Endometrial microvascular endothelial cells (primary cell): ENCODE measurements around the gene NAGLU. TPM values are rescaled to one million over a fixed set of nuclear protein-coding genes. Genes with fewer than 3 reads are reported as not detected.

Experiments
- in situ Hi-C: cut with HindIII; loops from 2 replicates; pipeline ENCODE4 v1.10.0; 2017; ENCODE audit warnings: low sequenced_read_pairs, low pct_unique_long_range_greater_than_20kb; ENCODE audit errors: inconsistent ontology term
- total RNA-seq: library from RNA; depleted of rRNA; stranded (reverse); fragments of >200 nt; gene quantifications from one replicate; pipeline ENCODE4 v1.2.3, GENCODE V29; 2015; ENCODE audit errors: inconsistent ontology term

The NAGLU gene
- total RNA-seq, 1 donor from 2014 or later = 33.7 TPM

DNA sequence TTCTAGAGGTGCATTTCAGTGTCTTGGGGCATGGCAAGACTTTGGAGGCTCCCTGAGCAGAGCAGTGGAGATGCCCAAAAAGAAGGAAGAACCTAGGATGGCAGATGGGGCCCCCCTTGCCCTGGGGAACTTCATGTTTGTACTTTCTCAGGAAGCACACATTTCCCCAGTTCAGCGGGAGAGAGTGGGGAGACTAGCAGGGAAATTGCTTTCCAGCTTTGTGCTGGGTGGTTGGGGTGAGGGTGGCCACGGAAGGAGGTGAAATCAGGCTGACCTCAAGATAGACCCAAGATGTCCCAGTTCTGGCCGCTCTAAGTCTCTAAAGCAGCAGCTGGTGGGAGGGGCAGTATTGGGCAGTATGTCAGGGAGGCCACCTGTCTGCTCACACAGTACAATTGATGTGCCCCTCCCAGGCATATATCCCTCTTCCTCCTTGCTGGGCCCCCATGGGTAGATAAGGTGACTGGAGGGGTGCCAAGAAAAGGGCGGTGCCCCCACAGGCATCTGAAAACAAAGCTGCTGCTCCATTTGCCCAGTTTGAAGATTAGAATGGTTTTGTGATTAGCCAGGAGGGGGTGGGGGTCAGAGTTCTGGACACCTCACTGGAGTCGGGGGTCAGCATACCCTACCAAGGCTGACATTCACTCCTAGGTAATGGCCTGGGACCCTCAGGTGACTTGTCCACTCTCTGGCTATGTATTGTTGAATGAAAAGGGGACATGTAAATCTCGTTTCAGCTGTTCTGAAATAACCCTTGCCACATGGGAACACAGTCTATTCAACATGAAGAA lies 17.1 kb upstream of the NAGLU start:
- in situ Hi-C loops = loop anchor here (5.0 to 25.0 kb wide), 2 partner anchors 97 to 332 kb away; partner anchors contain the start of genes CAVIN1, GHDC, HCRT and KCNH4

DNA sequence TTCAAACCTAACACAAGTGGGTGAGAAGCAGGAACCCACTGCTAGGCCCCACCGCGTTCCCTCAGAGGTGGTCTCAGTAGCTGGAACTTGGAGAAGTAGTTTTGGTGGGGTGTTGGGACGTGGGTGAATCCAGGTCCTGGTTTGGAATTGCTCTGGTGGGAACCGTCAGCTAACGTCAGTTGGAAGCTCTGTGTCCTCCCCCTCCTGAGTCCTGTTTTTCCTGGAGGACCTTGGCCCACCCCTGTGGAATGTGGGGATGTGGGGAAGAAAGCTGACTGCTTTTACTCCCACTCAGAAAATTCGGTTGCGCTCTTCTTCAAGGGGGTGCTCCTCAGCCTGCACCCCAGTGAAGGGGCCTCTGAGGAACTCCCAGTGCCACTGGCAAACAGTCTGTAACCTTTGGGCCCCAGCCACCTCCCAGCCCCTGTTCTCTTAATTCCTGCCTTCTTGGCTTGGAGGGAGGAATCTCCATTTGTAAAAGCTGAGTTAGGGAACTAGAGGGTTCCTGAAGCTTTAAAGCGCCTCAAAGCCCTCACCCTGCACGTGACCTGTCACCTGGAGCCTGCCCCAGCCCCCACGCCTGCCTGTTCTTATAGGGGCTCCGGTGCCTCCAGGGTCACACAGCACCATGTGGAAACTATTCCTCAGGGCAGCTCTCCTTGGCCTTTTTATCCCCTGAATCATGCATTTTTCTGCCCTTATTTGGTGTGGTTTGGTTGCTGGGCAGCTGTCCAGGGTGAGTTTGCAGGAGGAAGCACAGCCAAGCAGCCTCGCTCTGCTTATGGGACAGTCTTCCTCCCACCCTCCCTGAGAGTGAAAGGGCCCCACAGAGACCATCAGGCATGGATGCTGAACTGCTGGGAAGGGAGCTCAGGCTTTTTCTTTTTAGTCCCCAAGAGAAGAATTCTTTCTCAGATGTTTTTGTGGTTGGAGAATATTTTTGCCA lies 16.2 kb upstream of the NAGLU start:
- in situ Hi-C loops = loop anchor here (5.0 to 25.0 kb wide), 3 partner anchors 98 to 333 kb away; partner anchors contain the start of genes CAVIN1, GHDC, HCRT and KCNH4

DNA sequence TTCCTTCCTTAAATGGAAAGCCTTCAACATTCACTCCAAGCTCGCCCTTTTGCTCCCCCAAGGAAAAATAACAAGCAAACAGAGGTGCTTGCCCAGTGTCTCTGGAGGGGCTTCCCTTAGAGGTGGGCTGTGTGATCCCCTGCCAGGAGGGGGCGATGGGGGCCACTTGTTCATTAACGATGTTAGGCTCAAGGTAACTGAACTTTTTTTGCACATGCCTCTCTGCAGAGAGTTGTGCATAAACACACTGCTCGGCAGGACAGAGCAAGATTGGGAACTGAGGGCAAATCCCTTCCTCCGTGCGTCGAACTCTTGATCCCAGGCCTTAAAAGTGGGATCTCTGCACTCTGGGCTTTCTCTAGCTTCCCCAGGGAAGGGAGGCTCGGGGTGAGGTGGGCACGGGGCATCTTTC lies 15.5 kb upstream of the NAGLU start:
- in situ Hi-C loops = loop anchor here (5.0 to 25.0 kb wide), 2 partner anchors 208 to 333 kb away; partner anchors contain the start of genes GHDC, HCRT and KCNH4

DNA sequence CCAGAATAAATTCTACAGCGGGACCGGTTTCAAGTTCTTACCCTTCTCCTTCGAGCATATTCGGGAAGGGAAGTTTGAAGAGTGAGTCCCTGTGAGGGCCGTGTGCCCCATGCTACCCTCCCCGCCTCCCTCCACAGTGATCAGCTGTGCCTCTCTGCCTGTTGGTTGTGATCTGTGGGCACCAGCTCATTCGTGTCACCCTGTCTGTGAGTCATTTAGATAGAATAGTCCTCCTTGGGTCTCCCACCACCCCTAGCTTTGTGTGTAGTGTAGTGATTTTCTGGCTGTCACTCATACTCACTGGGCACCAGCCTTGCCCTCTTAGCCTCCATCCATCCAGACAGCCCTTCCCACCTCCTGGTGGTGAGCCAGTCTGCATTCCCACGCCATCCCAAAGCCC lies 15.0 kb upstream of the NAGLU start:
- in situ Hi-C loops = loop anchor here (5.0 to 25.0 kb wide), 2 partner anchors 209 to 334 kb away; partner anchors contain the start of genes GHDC, HCRT and KCNH4

DNA sequence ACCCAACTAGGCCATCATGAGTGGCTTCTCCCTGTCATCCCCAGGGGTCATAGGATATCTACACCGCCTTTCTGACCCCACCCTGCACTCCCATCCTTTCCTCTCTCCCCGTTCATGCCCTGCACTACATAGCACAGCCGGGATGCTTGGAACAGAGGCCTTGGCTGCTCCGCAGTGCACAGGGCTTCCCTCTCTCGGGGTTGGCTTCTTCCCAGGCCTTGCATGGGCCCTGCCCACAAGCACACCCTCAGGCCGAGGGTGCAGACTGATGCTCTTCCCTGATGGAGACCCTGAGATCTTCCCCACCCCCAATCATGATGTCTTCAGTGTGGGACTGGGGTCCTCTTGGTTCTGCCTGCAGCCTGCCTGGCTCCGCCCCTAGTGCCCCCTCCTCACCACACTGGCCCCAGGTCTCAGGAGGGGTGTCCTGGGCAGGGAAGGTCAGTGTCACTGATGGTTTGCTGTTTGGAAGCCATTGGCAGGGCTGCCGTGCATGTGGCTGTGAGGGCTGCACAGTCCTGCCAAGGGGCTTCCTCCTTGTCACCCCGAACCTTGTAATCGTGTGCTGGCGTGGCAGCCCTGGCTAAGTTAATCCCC lies 14.3 kb upstream of the NAGLU start:
- in situ Hi-C loops = loop anchor here (5.0 to 25.0 kb wide), 2 partner anchors 209 to 334 kb away; partner anchors contain the start of genes GHDC, HCRT and KCNH4

DNA sequence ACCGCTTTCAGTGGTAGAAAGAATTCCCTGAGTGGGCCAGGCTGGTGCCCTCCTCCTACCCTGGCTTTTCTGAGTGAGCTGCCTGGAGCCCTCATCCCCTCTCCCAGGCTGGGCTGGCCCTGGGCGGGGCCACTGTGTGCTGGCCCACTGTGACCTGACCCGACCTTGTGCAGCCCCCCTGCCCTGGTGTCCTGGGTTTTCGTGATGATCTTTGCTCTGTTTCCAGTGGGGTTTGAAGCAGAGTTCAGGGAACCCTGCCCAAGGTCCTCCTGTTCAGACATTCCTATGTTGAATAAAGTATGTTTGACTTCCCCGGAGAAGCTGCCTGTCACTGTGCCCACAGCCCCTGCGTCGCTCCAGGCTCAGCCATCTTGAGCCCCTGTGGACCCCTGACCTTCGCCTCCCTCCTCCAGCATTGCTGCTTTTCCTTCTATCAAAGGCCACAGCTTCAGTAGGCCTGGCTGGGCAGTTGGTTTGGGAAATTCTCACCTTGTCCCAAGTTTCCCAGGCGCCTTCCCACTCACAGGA lies 13.7 kb upstream of the NAGLU start:
- in situ Hi-C loops = loop anchor here (5.0 to 25.0 kb wide), 2 partner anchors 210 to 335 kb away; partner anchors contain the start of genes GHDC, HCRT and KCNH4

DNA sequence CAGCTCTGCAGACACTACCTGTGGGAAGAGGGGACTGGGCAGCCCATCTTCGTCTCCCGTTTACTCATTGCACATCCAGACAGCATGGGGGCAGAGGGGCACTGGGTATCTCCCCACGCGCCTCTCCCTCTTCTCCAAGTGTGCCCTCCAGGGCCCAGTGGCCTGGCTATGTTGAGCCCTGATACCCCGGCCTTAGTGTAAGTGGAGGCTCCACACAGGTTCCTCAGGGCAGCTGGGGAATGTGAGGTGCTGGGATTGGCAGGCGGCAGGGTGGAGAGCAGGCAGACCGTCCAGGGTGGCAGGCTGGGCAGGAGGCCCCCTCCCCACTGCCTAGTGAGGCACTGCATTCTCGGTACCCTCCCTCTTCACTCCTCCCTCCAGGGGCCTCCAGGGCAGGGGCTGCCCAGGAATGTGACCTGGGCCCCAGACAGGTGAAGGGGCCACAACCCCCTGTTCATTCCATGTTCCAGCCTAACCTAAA lies 13.2 kb upstream of the NAGLU start:
- in situ Hi-C loops = loop anchor here (5.0 to 25.0 kb wide), 2 partner anchors 211 to 336 kb away; partner anchors contain the start of genes GHDC, HCRT and KCNH4

DNA sequence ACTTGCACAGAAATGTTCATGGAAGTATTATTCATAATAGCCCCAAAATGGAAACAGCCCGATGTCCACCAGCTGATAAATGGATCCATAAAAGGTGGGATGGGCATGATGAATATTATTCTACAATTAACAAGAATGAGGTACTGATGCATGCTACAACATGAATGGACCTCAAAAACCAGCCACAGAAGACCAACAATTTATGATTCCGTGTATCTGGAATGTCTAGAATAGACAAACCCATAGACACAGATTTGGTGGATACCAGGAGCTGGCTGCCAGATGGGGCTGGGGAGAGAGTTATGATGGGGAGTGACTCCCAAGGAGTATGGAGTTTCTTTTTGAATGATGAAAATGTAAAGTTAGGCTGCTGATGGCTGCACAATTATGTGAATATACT lies 10.8 kb upstream of the NAGLU start:
- in situ Hi-C loops = no loop called here

DNA sequence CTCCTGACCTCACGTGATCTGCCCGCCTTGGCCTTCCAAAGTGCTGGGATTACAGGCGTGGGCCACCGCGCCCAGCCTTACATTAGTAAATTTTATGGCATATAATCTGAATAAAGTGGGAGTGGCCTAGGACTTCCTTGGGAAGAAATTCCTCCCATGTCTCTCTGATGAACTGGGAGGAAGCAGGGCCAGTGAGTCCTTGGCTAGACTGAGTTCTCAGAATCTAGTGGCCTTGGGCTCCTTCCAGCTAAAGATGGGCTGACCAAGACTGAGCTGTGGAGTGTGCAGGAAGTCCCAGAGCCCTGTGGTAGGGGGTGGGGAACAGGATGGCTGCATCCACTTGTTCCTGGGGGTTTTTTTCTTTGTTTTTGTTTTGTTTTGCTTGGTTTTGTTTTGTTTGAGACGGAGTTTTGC lies 10.0 kb upstream of the NAGLU start:
- in situ Hi-C loops = no loop called here

DNA sequence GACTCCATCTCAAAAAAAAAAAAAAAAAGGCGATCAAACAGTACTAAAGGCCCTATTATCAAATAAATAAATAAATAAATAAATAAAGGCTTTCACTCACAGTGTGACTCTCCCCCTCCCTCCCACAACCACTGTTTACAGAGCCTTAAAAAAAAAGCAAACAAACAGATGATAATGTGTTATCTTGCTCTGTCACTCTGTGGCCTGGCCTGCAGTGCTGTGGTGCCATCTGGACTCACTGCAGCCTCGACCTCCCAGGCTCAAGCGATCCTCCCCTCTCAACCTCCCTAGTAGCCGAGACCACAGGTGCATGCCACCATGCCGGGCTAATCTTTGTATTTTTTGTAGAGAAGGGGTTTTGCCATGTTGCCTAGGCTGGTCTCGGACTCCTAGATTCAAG lies 8.1 kb upstream of the NAGLU start:
- in situ Hi-C loops = no loop called here

DNA sequence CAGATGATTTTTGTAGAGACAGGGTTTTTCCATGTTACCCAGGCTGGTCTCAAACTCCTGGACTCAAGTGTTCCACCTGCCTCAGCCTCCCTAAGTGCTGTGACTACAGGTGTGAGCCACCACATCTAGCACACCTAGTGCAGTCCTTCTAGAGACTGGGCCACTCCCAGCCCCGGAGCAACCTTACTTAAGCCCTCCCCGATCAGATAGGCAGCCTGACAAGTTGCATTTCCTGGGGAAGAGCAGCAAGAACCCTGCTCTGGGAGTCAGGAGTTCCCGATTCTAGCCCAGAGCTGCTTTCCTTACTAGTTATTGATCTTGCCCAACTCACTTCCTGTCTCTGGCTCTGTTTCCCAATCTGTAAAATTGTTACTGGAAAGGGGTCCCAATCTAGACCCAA lies 7.0 kb upstream of the NAGLU start:
- in situ Hi-C loops = no loop called here

DNA sequence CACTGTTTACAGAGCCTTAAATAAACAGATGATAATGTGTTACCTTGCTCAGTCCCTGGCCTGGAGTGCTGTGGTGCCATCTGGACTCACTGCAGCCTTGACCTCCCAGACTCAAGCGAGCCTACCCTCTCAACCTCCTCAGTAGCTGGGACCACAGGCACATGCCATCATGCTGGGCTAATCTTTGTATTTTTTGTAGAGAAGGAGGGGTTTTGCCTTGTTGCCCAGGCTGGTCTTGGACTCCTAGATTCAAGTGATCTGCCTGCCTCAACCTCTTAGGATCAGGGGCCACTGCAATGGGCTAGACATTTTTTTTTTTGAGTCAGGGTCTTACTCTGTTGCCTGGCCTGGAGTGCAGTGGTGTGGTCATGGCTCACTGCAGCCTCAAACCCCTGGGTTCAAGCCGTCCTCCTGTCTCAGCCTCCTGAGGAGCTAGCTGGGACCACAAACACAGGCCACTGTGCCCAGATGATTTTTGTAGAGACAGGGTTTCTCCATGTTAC lies 5.0 kb upstream of the NAGLU start:
- in situ Hi-C loops = no loop called here

DNA sequence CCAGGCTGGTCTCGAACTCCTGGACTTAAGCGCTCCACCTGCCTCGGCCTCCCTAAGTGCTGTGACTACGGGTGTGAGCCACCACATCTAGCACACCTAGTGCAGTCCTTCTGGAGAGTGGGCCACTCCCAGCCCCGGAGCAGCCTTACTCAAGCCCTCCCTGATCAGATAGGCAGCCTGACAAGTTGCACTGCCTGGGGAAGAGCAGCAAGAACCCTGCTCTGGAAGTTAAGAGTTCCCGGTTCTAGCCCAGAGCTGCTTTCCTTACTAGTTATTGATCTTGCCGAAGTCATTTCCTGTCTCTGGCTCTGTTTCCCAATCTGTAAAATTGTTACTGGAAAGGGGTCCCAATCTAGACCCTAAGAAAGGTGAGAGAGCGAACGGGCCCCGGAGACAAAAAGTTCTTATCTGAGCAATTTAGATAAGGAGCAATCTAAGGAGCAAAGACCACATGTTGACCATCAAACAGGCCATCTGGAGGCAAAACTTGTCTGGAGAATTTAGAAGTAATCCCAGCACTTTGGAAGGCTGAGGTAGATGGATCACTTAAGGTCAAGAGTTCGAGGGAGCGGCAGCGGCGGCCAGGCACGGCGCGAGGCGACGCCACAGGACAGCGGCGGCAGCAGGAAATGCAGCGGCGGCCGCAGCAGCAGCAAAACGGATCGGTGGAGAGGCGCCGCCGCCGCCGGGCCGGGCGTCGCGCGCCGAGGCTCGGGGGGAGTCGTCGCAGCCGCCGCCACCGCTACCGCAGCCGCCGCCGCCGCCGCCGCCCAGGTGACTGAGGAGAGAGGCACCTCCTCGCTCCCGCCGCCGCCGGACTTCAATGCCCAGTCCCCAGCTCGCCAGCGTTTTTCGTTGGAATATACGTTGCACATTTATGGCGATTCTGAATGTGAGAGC lies 4.3 kb upstream of the NAGLU start:
- in situ Hi-C loops = no loop called here

DNA sequence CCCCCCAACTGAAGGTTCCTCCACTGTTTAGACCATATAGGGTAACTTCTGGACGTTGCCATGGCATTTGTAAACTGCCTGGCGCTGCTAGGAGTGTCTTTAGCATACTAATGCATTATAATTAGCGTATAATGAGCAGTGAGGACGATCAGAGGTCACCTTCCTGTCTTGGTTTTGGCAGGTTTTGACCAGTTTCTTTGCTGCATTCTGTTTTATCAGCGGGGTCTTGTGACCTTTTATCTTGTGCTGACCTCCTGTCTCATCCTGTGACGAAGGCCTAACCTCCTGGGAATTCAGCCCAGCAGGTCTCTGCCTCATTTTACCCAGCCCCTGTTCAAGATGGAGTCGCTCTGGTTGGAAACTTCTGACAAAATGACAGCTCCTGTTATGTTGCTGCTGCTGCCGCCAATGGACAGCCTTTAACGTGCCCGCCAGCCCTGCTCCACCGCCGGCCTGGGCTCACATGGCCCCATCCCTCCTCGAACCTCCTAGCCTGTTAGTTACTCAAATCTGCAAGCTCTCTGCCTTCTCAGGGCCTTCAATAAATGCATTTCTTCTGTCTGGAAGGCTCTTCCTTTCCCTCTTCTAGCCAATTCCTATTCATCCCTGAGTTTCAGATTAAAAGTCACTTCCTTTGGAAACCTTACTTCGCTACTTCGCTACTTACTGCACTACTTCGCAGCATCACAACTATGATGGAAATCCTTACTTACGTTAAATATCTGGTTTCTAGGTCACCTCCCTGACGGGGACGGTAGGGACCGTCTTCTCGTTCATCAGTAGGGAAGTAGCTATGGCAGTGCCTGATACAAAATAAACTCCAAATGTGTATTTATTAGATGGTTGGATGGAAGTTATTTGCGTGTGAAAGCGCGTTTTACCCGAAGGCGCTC lies 640 bp upstream of the NAGLU start:
- in situ Hi-C loops = no loop called here

DNA sequence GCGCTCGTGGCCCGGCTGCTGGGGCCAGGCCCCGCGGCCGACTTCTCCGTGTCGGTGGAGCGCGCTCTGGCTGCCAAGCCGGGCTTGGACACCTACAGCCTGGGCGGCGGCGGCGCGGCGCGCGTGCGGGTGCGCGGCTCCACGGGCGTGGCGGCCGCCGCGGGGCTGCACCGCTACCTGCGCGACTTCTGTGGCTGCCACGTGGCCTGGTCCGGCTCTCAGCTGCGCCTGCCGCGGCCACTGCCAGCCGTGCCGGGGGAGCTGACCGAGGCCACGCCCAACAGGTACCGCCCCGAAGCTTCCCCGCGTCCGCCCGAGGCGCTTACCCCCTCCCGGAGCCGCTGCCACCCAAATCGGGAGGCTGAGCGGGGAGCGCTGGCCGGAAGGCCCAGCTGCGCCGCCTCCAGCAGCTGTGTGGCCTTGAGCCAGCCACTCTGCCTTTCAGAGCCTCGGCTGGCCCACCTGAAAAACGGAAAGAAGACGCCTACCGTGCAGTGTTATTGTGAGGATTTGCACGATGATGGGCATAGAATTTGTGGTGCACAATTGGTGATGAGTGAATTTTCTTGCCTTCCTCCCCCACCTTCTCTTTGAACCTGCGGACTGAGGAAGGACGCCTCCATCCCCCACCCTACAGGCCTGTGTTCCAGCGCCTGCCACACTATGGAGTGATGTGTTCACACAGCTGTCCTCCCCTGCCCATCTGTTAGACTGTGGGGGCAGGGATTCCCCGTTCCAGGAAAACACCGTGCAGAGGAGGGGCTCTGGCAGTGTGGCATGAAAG lies 523 bp downstream of the NAGLU start:
- in situ Hi-C loops = no loop called here
